HG02970 (cell line): ENCODE results near the gene METAP2.
"Not testable (repeated sequence)": the region's sequence is repeated elsewhere in the genome, so short reads cannot be mapped to it uniquely, and the experiment has no call there.

Experiments
- ATAC-seq: cut with Tn5 transposase; IDR thresholded peaks from one replicate; pipeline ENCODE4 v1.9.1; 2021; ENCODE audit warnings: mild to moderate bottlenecking, moderate library complexity, moderate number of reproducible peaks; ENCODE audit not compliant: unreplicated experiment, low FRiP score

METAP2 gene

DNA sequence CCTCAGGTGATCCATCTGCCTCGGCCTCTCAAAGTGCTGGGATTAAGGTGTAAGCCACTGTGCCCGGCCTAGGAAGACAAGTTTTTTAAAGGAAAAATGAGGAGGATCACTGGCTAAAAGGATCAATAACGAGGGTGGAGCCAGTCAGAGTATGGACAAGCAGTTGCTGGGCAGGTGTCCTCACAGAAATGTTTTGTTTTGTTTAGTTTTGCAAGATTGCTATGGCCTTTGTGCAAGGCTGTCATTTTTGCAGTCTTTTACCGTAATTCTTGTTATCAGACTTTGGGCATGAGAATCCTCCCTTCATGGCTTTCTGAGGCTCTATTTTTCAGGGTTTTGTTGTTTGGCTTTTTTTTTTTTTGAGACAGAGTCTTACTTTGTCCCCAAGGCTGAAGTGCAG lies 11.9 kb upstream of the METAP2 start:
- ATAC-seq = no peak

DNA sequence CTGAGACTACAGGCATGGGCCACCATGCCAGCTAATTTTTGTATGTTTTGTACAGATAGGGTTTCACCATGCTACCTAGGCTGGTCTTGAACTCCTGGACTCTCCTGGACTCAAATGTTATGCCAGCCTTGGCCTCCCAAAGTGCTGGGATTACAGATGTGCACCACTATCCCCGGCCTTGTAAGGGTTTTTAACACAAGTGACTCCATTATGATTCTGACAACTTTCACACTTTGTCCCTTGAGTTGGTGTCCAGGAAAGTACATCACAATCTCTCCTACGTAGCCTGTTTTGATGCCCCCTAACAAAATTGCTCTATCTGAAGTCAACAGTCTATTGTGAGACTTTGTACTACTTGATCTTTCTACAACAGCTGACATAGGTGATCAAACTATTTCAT lies 11.4 kb upstream of the METAP2 start:
- ATAC-seq = no peak

DNA sequence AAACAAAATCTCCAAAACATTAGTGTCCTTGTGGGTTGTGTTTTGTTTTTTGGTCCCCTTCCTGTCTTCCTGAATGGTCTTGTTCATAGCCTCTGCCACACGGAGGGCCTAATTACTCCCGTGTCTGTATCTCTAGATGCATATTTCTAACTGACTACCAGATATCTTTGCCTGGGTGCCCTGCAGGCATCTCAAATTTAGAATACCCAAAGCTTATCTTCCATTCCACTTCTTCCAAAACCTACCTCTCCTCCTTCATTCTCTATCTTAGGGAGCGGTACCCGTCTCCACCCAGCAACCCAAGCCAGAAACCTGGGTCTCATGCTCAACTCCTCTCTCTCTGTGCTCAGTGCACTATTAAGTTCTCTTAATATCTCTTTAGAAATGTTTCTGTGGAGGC lies 10.9 kb upstream of the METAP2 start:
- no peak for ATAC-seq

DNA sequence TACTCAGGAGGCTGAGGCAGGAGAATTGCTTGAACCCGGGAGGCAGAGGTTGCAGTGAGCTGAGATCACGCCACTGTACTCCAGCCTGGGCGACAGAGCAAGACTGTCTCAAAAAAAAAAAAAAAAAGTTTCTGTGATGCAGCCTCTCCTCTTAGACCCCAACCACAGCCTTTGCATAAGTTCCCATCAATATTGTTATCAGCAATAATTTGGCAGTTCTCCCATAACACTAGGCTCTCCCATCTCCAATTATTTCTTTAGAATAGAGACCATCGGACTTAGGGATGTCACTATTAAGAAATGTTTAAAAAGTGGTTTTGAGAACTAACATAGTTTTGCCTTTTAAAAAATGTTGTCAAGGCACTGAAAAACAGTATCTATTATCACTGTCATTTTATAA lies 10.2 kb upstream of the METAP2 start:
- ATAC-seq = not testable (repeated sequence)

DNA sequence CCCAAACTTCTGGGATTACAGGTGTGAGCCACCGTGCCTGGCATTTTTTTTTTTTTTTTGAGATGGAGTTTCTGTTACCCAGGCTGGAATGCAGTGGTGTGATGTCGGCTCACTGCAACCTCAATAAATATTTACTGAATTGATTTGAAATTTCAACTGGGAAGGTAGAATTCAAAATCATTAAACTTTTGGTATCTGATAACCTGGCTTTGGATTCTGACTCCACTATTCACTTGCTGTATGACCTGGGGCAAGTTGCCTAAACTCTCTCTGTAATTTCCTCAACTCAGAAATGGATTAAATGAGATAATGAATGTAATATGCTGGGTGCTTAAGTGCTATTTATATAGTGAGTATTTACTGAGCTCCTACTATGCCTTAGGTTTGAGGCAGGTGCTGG lies 8.7 kb upstream of the METAP2 start:
- no peak for ATAC-seq

DNA sequence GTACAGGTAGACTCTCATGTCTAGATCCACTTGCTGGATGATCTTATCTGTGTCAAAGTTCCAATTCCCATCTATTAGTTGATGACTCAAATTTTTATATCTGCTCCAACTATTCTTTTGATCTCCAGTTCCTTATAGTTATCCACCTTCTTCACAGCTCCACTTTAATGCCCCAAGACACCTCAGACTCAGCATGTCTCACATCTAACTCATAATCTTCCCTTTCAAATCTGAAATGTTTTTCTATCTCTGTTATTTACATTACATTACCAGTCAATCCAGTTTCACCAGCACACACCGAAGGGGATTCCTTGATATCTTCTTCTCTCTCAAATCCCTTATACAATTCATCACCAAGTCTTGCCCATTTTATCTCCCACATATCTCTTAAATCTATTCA lies 3.7 kb upstream of the METAP2 start:
- ATAC-seq = no peak

DNA sequence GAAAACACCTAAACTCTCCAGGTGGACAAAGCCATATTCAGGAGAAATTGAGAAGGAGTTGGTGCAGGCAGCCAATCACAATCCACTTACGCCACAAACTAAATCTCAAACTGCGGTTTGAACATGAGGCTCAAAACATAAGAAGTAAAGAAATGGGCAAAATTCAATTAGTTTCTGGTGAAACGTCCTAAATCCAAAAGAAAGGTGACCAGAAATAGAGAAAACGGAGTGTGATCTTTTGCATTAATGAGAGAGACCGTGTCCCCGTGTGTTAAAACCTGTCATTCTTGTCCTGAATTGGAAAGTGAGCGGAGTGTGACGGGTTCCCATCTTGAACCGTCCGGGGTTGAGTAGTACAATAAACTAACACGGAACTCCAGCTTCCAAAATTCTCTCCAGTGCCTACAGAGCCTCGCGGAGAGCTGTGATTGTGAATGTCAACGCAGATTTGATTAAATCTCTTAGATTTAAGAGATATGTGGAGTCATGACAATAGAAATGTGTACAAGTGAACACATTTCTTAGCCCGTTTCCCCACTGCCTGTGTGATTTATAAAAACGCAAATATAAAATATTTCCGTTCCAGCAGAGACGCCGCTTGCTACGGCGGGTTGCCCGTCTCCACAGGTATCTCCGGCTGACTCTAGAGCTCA lies 595 bp upstream of the METAP2 start:
- ATAC-seq = peak; percentile 17

DNA sequence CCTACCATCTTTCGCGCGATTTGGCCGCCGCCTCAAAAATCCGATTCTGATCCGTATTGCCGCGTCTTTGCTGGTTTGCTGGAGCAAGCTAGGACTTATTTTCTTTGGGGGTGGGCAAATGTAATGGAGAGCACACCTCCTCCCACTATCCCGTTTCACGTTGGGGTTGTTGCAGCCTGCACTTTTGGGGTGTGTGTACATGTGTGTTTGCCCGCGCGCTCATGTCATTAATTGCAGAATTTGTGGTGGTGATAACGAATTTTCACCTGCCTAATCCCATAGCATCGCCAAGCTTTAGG lies 657 bp downstream of the METAP2 start:
- ATAC-seq = no peak

DNA sequence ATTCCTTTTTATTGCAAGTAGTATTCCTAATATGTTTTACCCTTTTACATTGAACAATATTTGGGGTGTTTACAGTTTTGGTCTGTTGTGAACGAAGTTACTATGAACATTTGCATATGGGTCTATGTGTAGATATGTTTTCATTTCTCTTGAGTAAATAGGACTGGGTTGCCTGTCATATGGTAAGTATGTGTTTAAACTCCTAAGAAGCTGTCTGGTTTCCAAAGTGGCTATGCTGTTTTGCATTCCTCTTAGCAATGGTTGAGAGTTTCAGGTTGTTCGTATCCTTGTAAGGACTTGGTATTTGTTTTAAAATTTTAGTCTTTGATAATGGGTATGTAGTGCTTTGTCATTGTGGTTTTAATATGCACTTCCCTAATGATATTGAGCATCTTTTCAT lies 6.3 kb downstream of the METAP2 start:
- ATAC-seq = no peak

DNA sequence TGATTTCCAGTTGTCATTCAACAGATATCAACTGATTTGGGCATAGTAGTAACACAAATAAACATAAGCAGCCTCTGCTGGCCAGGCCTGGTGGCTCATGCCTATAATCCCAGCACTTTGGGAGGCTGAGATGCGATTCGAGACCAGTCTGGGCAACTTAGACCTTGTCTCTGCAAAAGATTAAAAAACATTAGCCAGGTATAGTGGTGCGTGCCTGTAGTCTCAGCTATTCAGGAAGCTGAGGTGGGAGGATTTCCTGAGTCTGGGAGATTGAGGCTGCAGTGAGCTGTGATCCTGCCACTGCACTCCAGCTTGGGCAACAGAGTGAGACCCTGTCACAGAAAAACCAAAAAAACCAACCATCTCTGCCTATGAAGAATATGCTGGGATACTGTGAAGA lies 7.1 kb downstream of the METAP2 start:
- no peak for ATAC-seq

DNA sequence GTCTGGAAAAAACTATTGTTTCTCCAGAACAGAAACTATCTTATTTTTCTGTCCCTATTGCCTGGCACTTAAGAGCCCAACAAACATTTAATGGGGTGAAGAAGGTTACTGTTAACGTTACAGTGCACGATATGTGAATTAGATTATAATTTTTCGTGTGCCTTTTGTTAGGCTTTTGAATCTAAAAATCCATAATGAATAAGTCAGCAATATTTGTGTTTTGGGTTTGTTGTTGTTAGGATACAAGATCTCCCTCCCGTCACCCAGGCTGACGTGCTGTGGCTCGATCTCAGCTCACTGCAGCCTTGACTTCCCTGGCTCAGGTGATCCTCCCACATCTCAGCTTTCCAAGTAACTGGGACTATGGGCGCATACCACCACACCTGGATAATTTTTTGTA lies 7.9 kb downstream of the METAP2 start:
- ATAC-seq = no peak

DNA sequence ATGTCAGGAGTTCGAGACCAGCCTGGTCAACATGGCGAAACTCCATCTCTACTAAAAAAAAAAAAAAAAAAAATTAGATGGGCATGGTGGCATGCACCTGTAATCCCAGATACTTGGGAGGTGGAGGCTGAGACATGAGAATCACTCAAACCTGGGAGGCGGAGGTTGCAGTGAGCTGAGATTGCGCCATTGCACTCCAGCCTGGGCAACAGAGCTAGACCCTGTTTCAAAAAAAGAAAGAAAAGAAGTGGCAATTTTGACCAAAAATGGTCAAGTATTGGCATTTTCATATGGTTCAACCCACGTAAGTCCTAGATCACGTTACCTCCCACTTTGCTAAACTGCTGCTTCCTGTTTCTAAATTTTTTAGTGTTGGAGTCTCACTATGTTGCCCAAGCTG lies 8.6 kb downstream of the METAP2 start:
- ATAC-seq = not testable (repeated sequence)

DNA sequence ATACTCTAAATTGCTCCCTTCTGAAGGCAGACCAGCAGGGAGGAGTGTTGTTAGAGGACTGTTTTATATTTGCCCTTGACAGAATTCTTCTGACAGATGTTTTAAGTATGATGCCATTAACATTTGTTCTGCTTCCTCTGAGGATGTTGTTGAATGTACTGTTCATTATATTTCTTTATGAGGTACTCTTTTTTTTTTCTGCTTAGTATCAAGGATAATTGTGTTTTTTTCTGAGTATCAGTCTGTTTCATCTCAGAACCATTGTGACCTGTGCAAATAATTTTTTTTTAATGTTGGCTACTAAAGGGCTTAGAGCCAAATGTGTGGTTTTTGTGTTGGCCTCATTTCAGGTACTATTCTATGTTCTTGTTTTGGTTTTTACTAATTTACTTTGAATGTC lies 10.6 kb downstream of the METAP2 start:
- no peak for ATAC-seq

DNA sequence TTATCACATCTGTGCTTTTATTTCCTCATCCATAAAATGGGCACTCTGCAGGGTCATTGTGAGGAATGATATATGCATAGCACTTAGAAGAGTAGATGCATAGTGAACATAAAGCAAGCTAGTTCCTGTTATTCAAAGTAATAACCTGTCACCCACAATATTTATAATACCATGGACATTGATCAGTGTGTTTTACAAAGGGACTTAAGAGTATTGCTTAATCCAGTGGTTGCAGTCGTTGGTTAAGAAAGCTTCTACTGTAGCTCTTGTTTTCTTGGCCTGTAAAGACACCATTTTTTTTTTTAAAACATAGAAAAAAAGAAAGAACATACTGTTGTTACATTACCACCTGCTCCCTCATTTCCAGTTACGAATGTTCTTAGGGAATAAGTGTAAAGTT lies 13.1 kb downstream of the METAP2 start:
- ATAC-seq = no peak

DNA sequence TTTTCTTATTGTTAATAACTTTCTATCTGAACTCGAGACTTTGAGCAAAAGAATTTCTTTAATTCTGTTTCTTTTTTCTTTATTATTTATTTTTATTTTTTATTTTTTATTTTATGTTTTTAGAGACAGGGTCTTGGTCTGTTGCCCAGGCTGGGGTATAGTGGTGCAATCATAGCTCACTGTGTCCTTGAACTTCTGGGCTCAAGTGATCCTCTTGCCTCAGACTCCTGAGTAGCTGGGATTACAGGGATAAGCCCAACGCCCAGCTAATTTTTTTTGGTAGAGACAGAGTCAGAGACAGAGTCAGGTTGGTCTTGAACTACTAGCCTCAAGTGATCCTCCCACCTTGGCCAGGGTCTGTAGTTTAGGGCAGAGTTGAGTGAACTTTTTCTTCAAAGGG lies 18.5 kb downstream of the METAP2 start:
- no peak for ATAC-seq

DNA sequence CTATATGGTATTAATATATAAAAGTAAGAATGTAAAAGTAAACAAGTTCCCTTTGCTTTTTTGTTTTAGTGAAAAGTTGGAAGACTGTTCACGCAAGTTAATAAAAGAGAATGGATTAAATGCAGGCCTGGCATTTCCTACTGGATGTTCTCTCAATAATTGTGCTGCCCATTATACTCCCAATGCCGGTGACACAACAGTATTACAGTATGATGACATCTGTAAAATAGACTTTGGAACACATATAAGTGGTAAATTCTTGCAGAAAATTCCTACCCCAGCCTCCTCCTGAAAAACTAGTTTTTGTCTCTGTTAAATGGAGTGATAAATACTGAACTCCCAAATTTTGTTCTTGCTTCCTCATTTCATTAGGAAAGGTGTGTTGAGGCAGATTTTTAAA lies 20.9 kb downstream of the METAP2 start:
- ATAC-seq = no peak

DNA sequence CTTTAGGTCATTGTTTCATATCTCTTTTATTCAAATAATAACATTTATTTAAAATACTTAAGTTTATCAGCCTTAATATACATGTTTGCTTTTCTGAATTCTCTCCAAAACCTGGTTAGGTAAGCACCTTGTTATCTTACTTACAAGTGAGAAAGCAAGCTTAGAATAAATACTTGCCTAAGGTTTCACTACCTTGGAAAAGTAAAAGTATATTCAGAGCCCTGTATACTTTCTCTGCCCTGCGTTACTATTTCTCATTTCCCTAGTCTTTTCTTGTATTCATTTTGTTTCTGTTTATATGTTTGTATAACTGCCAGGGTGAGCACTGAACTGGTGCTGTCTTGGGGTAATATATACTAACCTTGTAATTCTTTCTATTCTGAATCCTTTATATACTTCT lies 21.5 kb downstream of the METAP2 start:
- ATAC-seq = no peak

DNA sequence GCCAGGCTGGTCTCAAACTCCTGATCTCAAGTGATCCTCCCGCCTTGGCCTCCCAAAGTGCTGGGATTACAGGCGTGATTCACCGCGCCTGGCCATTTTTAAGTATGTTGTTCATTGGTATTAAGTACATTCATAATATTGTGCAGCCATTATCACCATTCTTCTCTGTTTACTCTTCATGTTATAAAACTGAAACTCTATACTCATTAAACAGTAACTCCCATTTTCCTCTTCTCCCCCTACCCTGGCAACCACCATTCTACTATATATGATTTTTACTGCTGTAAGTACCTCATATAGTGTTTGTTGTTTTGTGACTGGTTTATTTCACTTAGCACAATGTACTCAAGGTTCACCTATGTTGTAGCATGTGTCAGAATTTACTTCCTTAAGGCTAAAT lies 23.1 kb downstream of the METAP2 start:
- no peak for ATAC-seq

DNA sequence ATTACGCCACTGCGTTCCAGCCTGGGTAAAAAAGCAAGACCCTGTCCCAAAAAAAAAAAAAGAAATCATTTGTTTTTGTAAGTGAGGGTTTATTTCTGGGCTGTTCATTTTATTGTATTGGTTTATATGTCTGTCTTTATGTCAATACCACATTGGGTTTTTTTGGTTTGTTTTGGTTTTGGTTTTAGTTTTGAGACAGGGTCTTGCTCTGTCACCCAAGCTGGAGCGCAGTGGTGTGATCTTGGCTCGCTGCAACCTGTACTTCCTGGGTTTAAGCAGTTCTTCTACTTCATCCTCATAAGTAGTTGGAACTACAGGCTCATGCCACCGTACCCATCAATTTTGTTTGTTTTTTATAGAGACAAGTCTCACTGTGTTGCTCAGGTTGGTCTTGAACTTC lies 25.0 kb downstream of the METAP2 start:
- no peak for ATAC-seq

DNA sequence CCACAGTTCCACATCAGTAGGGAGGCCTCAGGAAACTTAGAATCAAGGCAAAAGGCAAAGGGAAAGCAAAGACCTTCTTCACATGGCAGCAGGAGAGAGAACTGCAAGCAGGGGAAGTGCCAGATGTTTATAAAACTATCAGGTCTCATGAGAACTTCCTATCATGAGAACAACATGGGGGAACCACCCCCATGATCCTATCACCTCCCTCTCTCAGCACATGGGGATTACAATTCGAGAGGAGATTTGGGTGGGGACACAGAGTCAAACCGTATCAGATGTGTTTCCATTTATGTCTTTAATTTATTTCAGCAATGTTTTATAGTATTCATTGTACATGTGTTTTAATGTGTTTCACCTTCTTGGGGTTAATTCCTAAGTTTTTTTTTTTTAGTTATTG lies 25.8 kb downstream of the METAP2 start:
- ATAC-seq = no peak

DNA sequence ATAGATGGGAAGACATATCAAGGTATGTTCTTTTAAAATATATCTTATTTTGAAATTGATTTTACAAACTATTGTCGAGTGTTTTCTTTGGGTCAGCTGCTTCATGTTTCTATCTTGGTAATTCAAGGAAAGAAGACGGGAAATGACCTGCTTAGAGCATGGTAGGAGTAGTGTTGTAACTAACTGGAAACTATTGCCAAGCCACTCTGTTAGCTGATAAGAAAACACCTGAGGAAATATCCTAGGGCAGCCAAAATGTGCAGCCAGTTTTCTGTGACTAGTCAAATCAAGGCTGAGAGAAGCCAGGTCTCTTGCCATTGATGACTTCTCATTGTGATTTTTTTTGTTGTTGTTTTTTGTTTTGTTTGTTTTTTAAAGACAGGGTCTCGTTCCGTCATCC lies 30.2 kb downstream of the METAP2 start:
- no peak for ATAC-seq

DNA sequence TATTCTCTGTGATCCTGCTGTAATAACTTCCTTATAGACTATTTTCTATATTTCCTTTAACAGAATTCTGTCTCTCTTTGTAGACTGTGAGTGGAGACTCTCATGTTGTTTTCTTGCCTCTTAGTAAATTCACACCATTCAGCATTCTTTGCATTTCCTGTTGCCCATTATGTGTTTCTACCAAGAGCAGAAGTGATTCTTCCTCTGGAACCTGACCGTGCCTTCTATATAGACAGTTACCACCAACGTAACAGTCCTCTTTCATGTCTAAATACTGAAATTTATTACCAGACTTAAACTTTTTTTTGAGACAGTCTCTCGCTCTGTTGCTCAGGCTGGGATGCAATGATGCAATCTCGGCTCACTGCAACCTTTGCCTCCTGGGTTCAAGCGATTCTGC lies 31.1 kb downstream of the METAP2 start:
- ATAC-seq = no peak
